IMR-90 (cell line): ENCODE results near the gene IRX3.

Experiments
- CEBPB ChIP-seq: IDR thresholded peaks from 2 replicates; pipeline ENCODE4 v1.6.1; 2012; ENCODE audit warnings: low read depth, low read length, improper control_type of control experiment
- CHD1 ChIP-seq: IDR thresholded peaks from 2 replicates; pipeline ENCODE4 v1.6.1; 2012; ENCODE audit warnings: low read depth, low read length, improper control_type of control experiment
- CTCF ChIP-seq: conservative IDR thresholded peaks from 2 replicates; pipeline ENCODE4 v1.5.1; 2012; ENCODE audit warnings: mild to moderate bottlenecking, low read depth, low read length, improper control_type of control experiment
- MXI1 ChIP-seq: IDR thresholded peaks from 2 replicates; pipeline ENCODE4 v1.6.1; 2012; ENCODE audit warnings: low read depth, mild to moderate bottlenecking, low read length, moderate library complexity, borderline replicate concordance
- POLR2A ChIP-seq: IDR thresholded peaks from 2 replicates; pipeline ENCODE4 v1.6.1; 2012; ENCODE audit warnings: mild to moderate bottlenecking, low read depth, low read length
- RAD21 ChIP-seq: IDR thresholded peaks from 2 replicates; pipeline ENCODE4 v1.6.1; 2012; ENCODE audit warnings: low read length, improper control_type of control experiment

GRCh38 chr16:54318941-54319340 lies 32.4 kb upstream of the IRX3 start:
- TF ChIP-seq POLR2A (no peak), CTCF (no peak), CHD1 (no peak), CEBPB (no peak), RAD21 (no peak), MXI1 (no peak)
